ENCODE results near the gene ATG5. TPM values are rescaled to one million over a fixed set of nuclear protein-coding genes. Genes with fewer than 3 reads are reported as not detected.

ATG5 gene
- 23.0 to 24.9 TPM (median 24.5 TPM) in 5 replicates for total RNA-seq (2022; extraction: Qiagen RNA extraction; ENCODE audit: low read depth)

GRCh38 chr6:106325336-106326178, at the start of gene ATG5:
TSS of gene ATG5 (minus strand) at chr6:106325760. CDS start at chr6:106316208, 9,552 bp downstream.

GRCh38 chr6:106360410-106360988, 34.9 kb upstream of the ATG5 start, which contains the start of gene CRYBG1:
TSS of gene CRYBG1 (plus strand) at chr6:106360717. CDS start at chr6:106360909, 192 bp downstream.

Other genes starting within 250 kb of the ATG5 start
- 3.1 to 4.5 TPM (median 4.2 TPM) in 5 replicates for gene PRDM1, start 239.4 kb downstream of the ATG5 start, total RNA-seq (2022; extraction: Qiagen RNA extraction; ENCODE audit: low read depth)
- 0.41 to 0.83 TPM (median 0.55 TPM) in 5 replicates for gene CRYBG1, start 35.0 kb upstream of the ATG5 start, total RNA-seq (2022; extraction: Qiagen RNA extraction; ENCODE audit: low read depth)

Data from A549 treated with CpdA at 1 μM for 4 hours (cell line).